Thyroid gland (tissue), 4 donors: ENCODE data around the gene LARGE2. TPM values are rescaled to one million over a fixed set of nuclear protein-coding genes. Genes with fewer than 3 reads are reported as not detected.
A peak's percentile ranks its signal among the peaks of the same experiment; 100 is the strongest.

ENCODE experiments used
- DNase-seq, 2 donors: peaks; one replicate each; pipeline ENCODE4 v3.0.0-alpha.2; 2019
- H3K27ac ChIP-seq, 3 donors: fragments of 200-600 bp; sonication (generic); 1 replicate in 2 of 3; 2 replicates in 1 of 3; pipeline ENCODE4 v1.5.1; 2016 to 2019; ENCODE audit warnings: mild to moderate bottlenecking in 1 of 3, moderate library complexity in 1 of 3
- H3K27me3 ChIP-seq: fragments of 200-600 bp; sonication (generic); one replicate; pipeline ENCODE4 v1.5.1; 2019
- H3K36me3 ChIP-seq, 2 donors: fragments of 200-600 bp; sonication (generic); one replicate each; pipeline ENCODE4 v1.5.1; 2016 to 2019
- H3K4me1 ChIP-seq, 2 donors: fragments of 200-600 bp; sonication (generic); one replicate each; pipeline ENCODE4 v1.5.1; 2017 to 2019
- H3K4me3 ChIP-seq, 3 donors: fragments of 200-600 bp; sonication (generic); replicated peaks in 1 of 3; 1 replicate in 2 of 3; 2 replicates in 1 of 3; pipeline ENCODE4 v1.5.1; 2016; ENCODE audit warnings: mild to moderate bottlenecking in 1 of 3
- H3K9me3 ChIP-seq: fragments of 200-600 bp; sonication (generic); one replicate; pipeline ENCODE4 v1.5.1; 2017
- CTCF ChIP-seq, 6 experiments: fragments of 200-600 bp in 3 of 6; fragments of 450-650 bp in 3 of 6; sonication (generic) in 3 of 6; IDR thresholded peaks; one replicate each; pipeline ENCODE4 v1.5.1; 2016 to 2019; ENCODE audit warnings: antibody characterized with exemption in 6 of 6, mild to moderate bottlenecking in 2 of 6, inconsistent platforms in 1 of 6, moderate library complexity in 1 of 6
- POLR2A ChIP-seq, 2 donors: fragments of 450-650 bp; IDR thresholded peaks; one replicate each; pipeline ENCODE4 v1.6.1; 2017; ENCODE audit warnings: antibody characterized with exemption in 2 of 2, mild to moderate bottlenecking in 2 of 2, moderate library complexity in 1 of 2
- WGBS, 2 donors: methylation state at CpG; one replicate each; pipeline ENCODE4 v1.1.5; 2017; 5-methylcytosine and 5-hydroxymethylcytosine counted together
- intact Hi-C: fragments of 100-400 bp; cut with DNase I; formaldehyde crosslinking; loops from one replicate; pipeline ENCODE4 v1.15.1; 2023
- total RNA-seq, 4 donors: library from RNA; depleted of rRNA; stranded (reverse); fragments of >200 nt; gene quantifications; one replicate each; pipeline ENCODE4 v1.2.3, GENCODE V29; 2016

The LARGE2 gene
- total RNA-seq, 4 donors from 2014 or later: 11.2 to 19.0 (median 14.1) TPM

GRCh38 chr11:45929486-45930030 is 7.1 kb downstream of the LARGE2 start:
- Histone ChIP-seq H3K27me3 (no peaks in the 10 kb centered on the region), H3K36me3 (peaks cover 16 to 18% of the 10 kb centered on the region in 2 donors), H3K27ac (peak overlapping the region in 1 of 3 donors; percentile 31), H3K9me3 (no peaks in the 10 kb centered on the region), H3K4me3 (no peak overlapping the region), H3K4me1 (peaks cover 6 to 15% of the 10 kb centered on the region in 2 donors)
- intact Hi-C loops: no loop called here
- TF ChIP-seq POLR2A (IDR thresholded peaks at IDR 0.05): no peak
- TF ChIP-seq CTCF (IDR thresholded peaks at IDR 0.05): no peak
- WGBS, 2 donors: 79 to 82% methylated on average over 6 to 10 of the region's 10 CpGs
- DNase-seq: no peak

DNA sequence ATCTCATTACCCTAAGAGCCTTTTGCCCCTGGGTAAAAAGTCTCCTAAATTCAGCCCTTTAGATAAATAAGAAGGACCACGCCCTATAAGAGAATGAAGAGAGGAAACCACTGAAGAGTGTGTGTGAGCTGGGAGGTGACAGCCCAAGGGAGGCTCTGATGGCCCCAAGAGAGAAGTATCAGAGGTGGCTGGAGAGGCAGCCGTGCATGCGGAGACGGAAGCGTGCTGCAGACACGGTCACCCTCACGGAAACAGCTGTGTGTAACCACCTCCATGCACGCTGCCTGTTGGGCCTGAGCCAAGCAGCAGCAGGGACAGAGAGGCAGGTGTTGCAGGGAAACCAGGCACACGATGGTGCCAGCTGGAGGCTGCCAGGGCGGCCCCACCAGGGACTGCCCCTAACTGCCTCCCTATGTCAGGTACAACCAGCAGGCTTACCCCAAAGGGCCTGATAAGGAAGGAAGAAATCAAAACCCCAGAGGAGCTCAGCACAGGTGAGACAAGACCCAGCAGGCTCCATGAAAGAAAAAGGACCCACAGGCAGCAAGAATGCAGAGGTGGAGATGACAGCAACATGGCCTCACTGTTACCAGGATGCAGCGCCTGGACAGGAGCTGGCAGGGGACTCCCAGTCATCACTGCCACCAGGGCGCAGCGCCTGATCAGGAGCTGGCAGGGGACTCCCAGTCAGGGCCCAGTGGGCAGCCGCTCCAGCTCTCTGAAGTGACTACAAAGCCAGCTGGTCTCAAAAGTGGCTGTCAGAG is 7.8 kb downstream of the LARGE2 start:
- TF ChIP-seq POLR2A (IDR thresholded peaks at IDR 0.05): no peak
- TF ChIP-seq CTCF (IDR thresholded peaks at IDR 0.05): no peak
- Histone ChIP-seq H3K27ac (peak overlapping the region in 2 of 3 donors; percentile 31 to 41), H3K4me3 (no peak overlapping the region), H3K9me3 (no peaks in the 10 kb centered on the region), H3K36me3 (peaks cover 22 to 23% of the 10 kb centered on the region in 2 donors), H3K4me1 (peaks cover 6 to 15% of the 10 kb centered on the region in 2 donors), H3K27me3 (no peaks in the 10 kb centered on the region)
- 47 to 49% methylated on average over 11 to 14 of the region's 14 CpGs for WGBS, 2 donors
- intact Hi-C loops: no loop called here
- peak; percentile 79 to 86 for DNase-seq

GRCh38 chr11:45930951-45931570 is 8.6 kb downstream of the LARGE2 start:
- intact Hi-C loops: no loop called here
- 84 to 85% methylated on average over 6 to 8 of the region's 8 CpGs for WGBS, 2 donors
- Histone ChIP-seq H3K4me3 (no peak overlapping the region), H3K9me3 (no peaks in the 10 kb centered on the region), H3K27ac (peak overlapping the region in 2 of 3 donors; percentile 9 to 41), H3K4me1 (peaks cover 6 to 15% of the 10 kb centered on the region in 2 donors), H3K36me3 (peaks cover 25 to 28% of the 10 kb centered on the region in 2 donors), H3K27me3 (no peaks in the 10 kb centered on the region)
- DNase-seq: no peak
- TF ChIP-seq POLR2A (IDR thresholded peaks at IDR 0.05) (no peak), CTCF (IDR thresholded peaks at IDR 0.05) (no peak)

GRCh38 chr11:45931739-45932138 is 9.3 kb downstream of the LARGE2 start:
- DNase-seq: no peak
- Histone ChIP-seq H3K36me3 (peaks cover 25 to 28% of the 10 kb centered on the region in 2 donors), H3K4me1 (peaks cover 6 to 15% of the 10 kb centered on the region in 2 donors), H3K27ac (no peak overlapping the region), H3K4me3 (no peak overlapping the region), H3K27me3 (no peaks in the 10 kb centered on the region), H3K9me3 (no peaks in the 10 kb centered on the region)
- no peak for TF ChIP-seq CTCF (IDR thresholded peaks at IDR 0.05)
- TF ChIP-seq POLR2A (IDR thresholded peaks at IDR 0.05): no peak
- 94 to 96% methylated on average over 10 of the region's 10 CpGs for WGBS, 2 donors
- intact Hi-C loops: no loop called here

DNA sequence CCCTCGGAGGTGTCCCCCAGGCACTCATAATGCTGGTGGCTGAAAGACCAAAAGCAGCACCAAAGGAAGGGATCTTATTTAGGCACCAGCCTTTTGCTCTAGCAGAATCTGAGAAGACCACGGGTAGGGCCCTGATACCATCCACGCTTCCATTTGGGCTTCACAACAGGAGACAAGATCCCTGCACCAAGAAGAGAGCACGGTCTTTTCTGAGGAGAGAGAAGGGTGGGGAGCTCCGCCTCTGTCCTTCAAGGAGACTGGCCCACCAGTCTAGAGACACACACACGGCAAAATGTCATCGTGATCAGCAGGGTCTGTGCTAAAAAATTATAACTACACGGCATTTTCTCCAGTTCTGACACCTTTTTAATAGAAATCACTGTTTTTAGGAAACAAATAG is 9.8 kb downstream of the LARGE2 start:
- TF ChIP-seq POLR2A (IDR thresholded peaks at IDR 0.05) (no peak), CTCF (IDR thresholded peaks at IDR 0.05) (no peak)
- no peak for DNase-seq
- intact Hi-C loops: no loop called here
- Histone ChIP-seq H3K9me3 (no peaks in the 10 kb centered on the region), H3K36me3 (peaks cover 25 to 28% of the 10 kb centered on the region in 2 donors), H3K4me3 (no peak overlapping the region), H3K4me1 (peaks cover 6 to 15% of the 10 kb centered on the region in 2 donors), H3K27me3 (no peaks in the 10 kb centered on the region), H3K27ac (no peak overlapping the region)
- 94 to 95% methylated on average over 8 of the region's 8 CpGs for WGBS, 2 donors
